ENCODE data around the gene TAF5L.

DNA sequence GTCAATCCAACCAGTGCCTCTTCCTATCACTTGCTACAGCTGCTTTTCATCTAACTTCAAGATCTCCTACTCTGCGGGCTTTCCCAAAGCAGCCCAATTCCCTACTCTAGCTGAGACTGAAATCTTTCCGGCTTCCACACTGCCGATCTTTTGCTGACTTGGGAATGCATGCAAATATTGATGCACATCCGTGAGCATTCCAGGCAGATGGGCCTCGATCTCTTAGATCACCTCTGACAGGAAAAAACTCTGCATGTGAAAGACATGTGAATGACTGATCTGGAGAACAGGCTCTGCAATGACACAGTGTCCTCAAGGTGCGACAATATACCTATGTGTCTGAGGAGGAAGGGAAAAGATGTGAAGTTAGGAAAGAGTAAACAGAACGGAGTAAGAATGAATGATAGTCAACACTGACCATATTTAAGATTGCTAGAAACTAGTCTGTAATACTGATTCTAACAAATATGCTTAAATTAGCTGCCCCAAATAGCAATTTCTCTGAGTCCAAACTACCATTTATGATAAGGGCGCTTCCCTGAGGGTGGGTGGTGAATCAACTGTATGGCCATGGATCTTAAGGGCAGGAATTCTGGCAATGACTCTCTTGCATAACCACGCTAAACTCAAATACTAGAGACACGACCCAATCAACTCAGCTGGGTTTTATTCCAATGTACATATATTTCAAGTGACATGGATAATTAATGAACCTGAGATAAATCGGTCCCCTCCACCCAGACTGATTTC is 8.4 kb downstream of the TAF5L start:
- no peak for TF ChIP-seq POLR2A (IDR thresholded peaks at IDR 0.05)
- TF ChIP-seq, protein P1, sequence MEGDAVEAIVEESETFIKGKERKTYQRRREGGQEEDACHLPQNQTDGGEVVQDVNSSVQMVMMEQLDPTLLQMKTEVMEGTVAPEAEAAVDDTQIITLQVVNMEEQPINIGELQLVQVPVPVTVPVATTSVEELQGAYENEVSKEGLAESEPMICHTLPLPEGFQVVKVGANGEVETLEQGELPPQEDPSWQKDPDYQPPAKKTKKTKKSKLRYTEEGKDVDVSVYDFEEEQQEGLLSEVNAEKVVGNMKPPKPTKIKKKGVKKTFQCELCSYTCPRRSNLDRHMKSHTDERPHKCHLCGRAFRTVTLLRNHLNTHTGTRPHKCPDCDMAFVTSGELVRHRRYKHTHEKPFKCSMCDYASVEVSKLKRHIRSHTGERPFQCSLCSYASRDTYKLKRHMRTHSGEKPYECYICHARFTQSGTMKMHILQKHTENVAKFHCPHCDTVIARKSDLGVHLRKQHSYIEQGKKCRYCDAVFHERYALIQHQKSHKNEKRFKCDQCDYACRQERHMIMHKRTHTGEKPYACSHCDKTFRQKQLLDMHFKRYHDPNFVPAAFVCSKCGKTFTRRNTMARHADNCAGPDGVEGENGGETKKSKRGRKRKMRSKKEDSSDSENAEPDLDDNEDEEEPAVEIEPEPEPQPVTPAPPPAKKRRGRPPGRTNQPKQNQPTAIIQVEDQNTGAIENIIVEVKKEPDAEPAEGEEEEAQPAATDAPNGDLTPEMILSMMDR (IDR thresholded peaks at IDR 0.05 in 8 of 11, conservative IDR thresholded peaks at IDR 0.05 in 3 of 11): no peak

Data from spleen (tissue), 7 donors.